ENCODE data around the gene TOR4A. TPM values are rescaled to one million over a fixed set of nuclear protein-coding genes. Genes with fewer than 3 reads are reported as not detected.

TOR4A gene
- total RNA-seq, 1 experiment from 2014 or later = under 0.01 TPM

GRCh38 chr9:137305798-137306065 is 28.2 kb downstream of the TOR4A start:
- DNase-seq (ENCODE audit: low read depth) = no peak

- no peak for DNase-seq (ENCODE audit: low read depth)
These were observed 28.7 kb downstream of the TOR4A start for GRCh38 chr9:137306066-137306849.

- no peak for DNase-seq (ENCODE audit: low read depth)
These were observed 29.3 kb downstream of the TOR4A start for GRCh38 chr9:137306850-137307254.

- DNase-seq (ENCODE audit: low read depth) = no peak
These were observed 29.9 kb downstream of the TOR4A start for GRCh38 chr9:137307255-137308056.

GRCh38 chr9:137308057-137308619 is 30.6 kb downstream of the TOR4A start:
- DNase-seq (ENCODE audit: low read depth) = no peak

GRCh38 chr9:137309368-137310188 is 32.1 kb downstream of the TOR4A start:
- no peak for DNase-seq (ENCODE audit: low read depth)

GRCh38 chr9:137310189-137311052 is 32.9 kb downstream of the TOR4A start:
- no peak for DNase-seq (ENCODE audit: low read depth)

DNA sequence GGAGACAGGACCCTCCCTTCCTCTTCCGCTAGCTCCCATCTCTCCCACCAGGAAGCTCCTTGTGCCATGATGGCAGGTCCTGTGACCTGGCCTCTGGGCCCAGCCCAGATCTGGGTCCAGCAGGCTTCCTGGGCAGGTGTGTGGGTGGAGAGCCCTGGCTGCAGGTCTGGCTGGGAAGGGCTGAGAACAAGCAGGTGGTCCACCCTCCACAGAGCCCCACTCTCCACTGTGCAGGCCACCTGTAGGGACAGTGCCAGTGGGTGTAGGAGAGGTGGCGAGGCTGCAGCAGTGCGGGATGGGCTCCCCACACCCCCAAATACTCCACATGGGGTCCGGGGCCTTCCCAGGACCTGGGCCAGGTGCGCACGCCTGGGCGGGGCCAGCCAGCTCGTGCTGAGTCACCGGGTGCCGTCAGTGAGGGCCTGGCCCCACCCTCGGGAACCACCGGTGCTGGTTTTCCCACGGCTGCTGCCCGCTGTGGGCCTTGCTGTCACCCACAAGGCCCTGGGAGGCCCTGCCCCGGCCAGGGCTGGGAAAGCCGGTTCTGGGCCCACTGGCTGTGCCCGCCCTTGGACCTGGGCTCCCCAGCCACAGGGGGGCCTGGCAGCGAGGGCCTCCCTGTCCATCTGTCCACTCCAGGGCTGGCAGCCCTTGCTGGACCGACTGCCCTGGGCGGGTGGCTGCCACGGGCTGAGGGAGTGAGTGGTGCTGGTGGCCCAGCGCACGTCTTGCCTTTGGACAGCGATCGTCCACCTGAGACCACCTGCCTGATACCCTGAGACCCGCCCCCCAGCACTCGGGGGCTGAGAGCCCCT is 33.9 kb downstream of the TOR4A start:
- DNase-seq (ENCODE audit: low read depth) = no peak

- no peak for DNase-seq (ENCODE audit: low read depth)
These were observed 34.7 kb downstream of the TOR4A start for GRCh38 chr9:137311986-137312851.

GRCh38 chr9:137312852-137313325 is 35.4 kb downstream of the TOR4A start:
- no peak for DNase-seq (ENCODE audit: low read depth)

- DNase-seq (ENCODE audit: low read depth) = no peak
These were observed 35.9 kb downstream of the TOR4A start for GRCh38 chr9:137313326-137313936.

- no peak for DNase-seq (ENCODE audit: low read depth)
These were observed 36.5 kb downstream of the TOR4A start for GRCh38 chr9:137313956-137314560.

GRCh38 chr9:137314561-137315560 is 37.3 kb downstream of the TOR4A start:
- no peak for DNase-seq (ENCODE audit: low read depth)

DNA sequence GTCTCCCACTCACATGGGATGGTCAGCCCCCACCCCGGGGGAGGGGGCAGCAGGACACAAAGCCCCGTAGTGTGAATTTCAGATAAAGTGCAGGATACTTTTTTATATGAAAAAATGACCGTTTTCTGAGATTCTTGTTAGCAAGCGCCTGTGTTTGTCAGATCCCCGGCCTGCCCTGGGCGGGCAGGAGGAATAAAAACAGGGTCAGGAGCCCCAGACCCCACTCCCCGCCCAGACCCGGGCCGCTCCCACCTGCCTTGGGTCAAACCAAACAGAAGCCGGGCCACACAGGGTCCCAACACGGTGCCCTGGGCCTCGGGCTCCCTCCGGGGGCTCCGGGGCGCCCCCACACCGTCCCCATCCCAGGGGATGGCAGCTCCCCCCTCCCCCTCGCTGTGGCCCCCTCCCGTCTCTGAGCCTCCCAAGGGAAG is 38.1 kb downstream of the TOR4A start:
- DNase-seq (ENCODE audit: low read depth) = no peak

GRCh38 chr9:137316012-137316981 is 38.8 kb downstream of the TOR4A start:
- DNase-seq (ENCODE audit: low read depth) = no peak
